Suprapubic skin (tissue), 4 donors: Measurements from ENCODE around the gene LMX1B. TPM values are rescaled to one million over a fixed set of nuclear protein-coding genes. Genes with fewer than 3 reads are reported as not detected.

ENCODE experiments used
- DNase-seq, 2 donors: peaks; one replicate each; pipeline ENCODE4 v3.0.0-alpha.2; 2019; ENCODE audit warnings: low spot score in 2 of 2
- H3K27ac ChIP-seq: fragments of 200-600 bp; sonication (generic); one replicate; pipeline ENCODE4 v1.5.1; 2019
- H3K27me3 ChIP-seq: fragments of 200-600 bp; sonication (generic); one replicate; pipeline ENCODE4 v1.5.1; 2019
- H3K36me3 ChIP-seq: fragments of 200-600 bp; sonication (generic); one replicate; pipeline ENCODE4 v1.5.1; 2019
- H3K4me1 ChIP-seq: fragments of 200-600 bp; sonication (generic); one replicate; pipeline ENCODE4 v1.5.1; 2019
- H3K4me3 ChIP-seq: fragments of 200-600 bp; sonication (generic); one replicate; pipeline ENCODE4 v1.5.1; 2019; ENCODE audit warnings: mild to moderate bottlenecking
- H3K9me3 ChIP-seq: fragments of 200-600 bp; sonication (generic); one replicate; pipeline ENCODE4 v1.5.1; 2019
- EP300 ChIP-seq: sonication (generic); formaldehyde crosslinking; IDR thresholded peaks from one replicate; pipeline ENCODE4 v1.6.1; 2017; ENCODE audit warnings: antibody characterized with exemption
- POLR2A ChIP-seq, 2 donors: fragments of 450-650 bp; IDR thresholded peaks; one replicate each; pipeline ENCODE4 v1.6.1; 2017; ENCODE audit warnings: antibody characterized with exemption in 2 of 2, mild to moderate bottlenecking in 2 of 2, moderate library complexity in 2 of 2
- POLR2AphosphoS5 ChIP-seq, 3 donors: sonication (generic); formaldehyde crosslinking; IDR thresholded peaks; one replicate each; pipeline ENCODE4 v1.6.1; 2017; ENCODE audit warnings: antibody characterized with exemption in 3 of 3
- WGBS: methylation state at CpG from one replicate; pipeline ENCODE4 v1.1.5; 2018; 5-methylcytosine and 5-hydroxymethylcytosine counted together
- total RNA-seq, 4 donors: library from RNA; depleted of rRNA; stranded (reverse); fragments of >200 nt; gene quantifications; one replicate each; pipeline ENCODE4 v1.1.0, GENCODE V29; 2016
- TF ChIP-seq, protein P1 (sequence below), 2 donors: fragments of 200-600 bp in 1 of 2; fragments of 450-650 bp in 1 of 2; sonication (generic) in 1 of 2; IDR thresholded peaks; one replicate each; pipeline ENCODE4 v1.5.1; 2016 to 2019; ENCODE audit warnings: antibody characterized with exemption in 2 of 2, mild to moderate bottlenecking in 1 of 2, moderate library complexity in 1 of 2

The LMX1B gene
- total RNA-seq, 4 donors from 2014 or later, result 2.4 to 7.8 (median 5.7) TPM

DNA sequence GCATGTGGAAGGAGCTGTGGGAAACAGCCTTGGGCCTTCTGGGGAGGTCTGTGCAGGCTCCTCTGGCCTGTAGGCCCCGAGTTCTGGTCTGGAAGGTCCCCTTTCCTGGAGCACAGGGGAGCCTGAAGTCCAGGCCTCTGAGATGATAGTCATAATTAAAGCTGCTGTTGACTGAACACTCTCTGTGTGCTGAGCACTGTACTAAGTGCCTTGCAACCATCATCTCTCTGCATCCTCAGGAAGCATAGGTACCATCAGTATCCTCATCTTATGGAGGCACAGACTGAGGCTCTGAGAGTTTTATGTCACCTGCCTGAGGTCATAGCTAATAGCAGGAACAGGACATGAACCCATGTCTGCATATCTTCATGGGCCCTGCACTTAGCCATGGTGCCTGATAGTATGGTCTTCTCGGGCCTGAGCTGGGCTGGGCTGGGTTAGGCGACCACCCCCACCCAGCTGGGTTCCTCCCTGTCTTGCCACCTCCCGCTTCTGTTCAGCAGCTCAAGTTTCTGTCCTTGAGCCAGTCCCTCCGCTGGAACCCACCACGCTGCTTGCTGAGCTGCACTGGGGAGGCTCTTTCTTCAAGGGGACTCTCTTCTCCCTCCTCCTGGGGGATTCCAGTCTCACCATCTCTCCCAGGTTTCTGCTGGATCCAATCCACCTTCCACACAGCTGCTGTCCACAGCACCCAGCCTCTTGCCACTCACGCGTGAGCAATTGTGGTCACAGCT lies 27.6 kb downstream of the LMX1B start:
- Histone ChIP-seq H3K4me1 (peaks cover 17% of the 10 kb centered on the region), H3K27ac (no peak overlapping the region), H3K4me3 (no peak overlapping the region), H3K9me3 (no peaks in the 10 kb centered on the region), H3K36me3 (no peaks in the 10 kb centered on the region), H3K27me3 (peaks cover 90% of the 10 kb centered on the region)
- DNase-seq, result no peak
- WGBS, result 88% methylated on average over 7 of the region's 8 CpGs
- TF ChIP-seq EP300 (no peak), POLR2AphosphoS5 (IDR thresholded peaks at IDR 0.05) (no peak), POLR2A (IDR thresholded peaks at IDR 0.05) (no peak)
- TF ChIP-seq, protein P1, sequence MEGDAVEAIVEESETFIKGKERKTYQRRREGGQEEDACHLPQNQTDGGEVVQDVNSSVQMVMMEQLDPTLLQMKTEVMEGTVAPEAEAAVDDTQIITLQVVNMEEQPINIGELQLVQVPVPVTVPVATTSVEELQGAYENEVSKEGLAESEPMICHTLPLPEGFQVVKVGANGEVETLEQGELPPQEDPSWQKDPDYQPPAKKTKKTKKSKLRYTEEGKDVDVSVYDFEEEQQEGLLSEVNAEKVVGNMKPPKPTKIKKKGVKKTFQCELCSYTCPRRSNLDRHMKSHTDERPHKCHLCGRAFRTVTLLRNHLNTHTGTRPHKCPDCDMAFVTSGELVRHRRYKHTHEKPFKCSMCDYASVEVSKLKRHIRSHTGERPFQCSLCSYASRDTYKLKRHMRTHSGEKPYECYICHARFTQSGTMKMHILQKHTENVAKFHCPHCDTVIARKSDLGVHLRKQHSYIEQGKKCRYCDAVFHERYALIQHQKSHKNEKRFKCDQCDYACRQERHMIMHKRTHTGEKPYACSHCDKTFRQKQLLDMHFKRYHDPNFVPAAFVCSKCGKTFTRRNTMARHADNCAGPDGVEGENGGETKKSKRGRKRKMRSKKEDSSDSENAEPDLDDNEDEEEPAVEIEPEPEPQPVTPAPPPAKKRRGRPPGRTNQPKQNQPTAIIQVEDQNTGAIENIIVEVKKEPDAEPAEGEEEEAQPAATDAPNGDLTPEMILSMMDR (IDR thresholded peaks at IDR 0.05), result no peak

DNA sequence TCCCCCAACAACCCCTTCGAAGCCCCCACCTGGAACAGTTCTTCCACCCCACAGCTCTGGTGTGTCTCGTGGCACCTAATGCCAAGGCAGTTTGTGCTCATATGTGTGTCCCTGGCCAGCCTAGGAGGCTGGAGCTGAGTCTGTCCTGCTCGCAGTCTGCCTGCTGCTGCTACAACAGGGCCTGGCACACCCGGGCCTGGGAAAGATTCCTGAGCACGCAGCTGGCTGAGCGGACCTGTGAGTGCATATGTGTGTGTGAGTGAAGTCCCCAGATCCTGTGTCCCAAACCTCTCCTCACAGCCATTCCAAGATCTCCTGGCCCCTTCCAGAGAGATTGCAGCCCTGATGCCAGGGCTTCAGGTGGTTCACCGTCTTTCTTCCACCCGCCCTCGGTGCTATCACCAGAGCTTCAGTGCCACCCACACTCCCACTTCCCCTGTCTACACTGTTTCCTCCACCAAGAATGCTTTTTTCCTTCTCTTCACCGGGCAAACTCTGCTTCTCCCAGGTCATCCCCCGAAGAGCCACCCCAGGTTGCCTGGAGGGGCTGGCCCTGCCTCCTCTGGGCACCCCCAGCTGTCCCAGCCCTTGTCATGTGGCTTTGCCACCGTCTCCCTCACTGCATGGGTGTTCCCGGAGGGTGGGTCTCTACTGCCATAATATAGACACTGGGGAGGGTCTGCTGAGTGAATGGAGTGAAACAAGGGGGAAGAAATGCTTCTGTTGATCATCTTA lies 28.4 kb downstream of the LMX1B start:
- H3K9me3 ChIP-seq, result no peaks in the 10 kb centered on the region
- TF ChIP-seq, protein P1 (IDR thresholded peaks at IDR 0.05), result no peak
- no peak for TF ChIP-seq POLR2A (IDR thresholded peaks at IDR 0.05)
- TF ChIP-seq EP300, result no peak
- TF ChIP-seq POLR2AphosphoS5 (IDR thresholded peaks at IDR 0.05), result no peak
- WGBS, result 76% methylated on average over 11 of the region's 13 CpGs
- H3K27me3 ChIP-seq, result peaks cover 85% of the 10 kb centered on the region
- H3K36me3 ChIP-seq, result no peaks in the 10 kb centered on the region
- H3K27ac ChIP-seq, result no peak overlapping the region
- H3K4me1 ChIP-seq, result peaks cover 11% of the 10 kb centered on the region
- no peak overlapping the region for H3K4me3 ChIP-seq
- no peak for DNase-seq

DNA sequence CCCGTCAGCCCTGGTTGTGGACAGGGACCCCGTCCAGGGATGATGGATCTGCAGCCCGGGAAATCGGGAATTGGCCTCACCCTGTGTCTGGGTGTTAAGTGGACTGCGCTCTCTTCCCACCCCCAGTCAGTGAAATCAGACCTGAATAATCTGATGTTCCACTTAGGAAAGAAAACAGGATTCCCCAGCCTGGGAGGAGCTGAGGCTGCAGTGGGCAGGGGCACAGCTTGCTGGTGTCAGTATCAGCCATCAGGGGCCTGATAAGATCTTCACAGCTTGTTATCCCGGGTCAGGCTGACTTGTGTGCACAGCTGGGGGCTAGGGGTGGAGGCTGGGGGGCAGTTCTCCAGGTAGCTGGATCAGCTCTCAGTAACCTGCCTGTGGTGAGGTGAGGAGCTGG lies 29.1 kb downstream of the LMX1B start:
- WGBS, result 45% methylated on average over 6 of the region's 6 CpGs
- TF ChIP-seq POLR2A (IDR thresholded peaks at IDR 0.05), result no peak
- TF ChIP-seq EP300, result no peak
- no peak overlapping the region for H3K27ac ChIP-seq
- H3K4me3 ChIP-seq, result no peak overlapping the region
- no peak for DNase-seq
- H3K36me3 ChIP-seq, result no peaks in the 10 kb centered on the region
- H3K27me3 ChIP-seq, result peaks cover 84% of the 10 kb centered on the region
- no peaks in the 10 kb centered on the region for H3K9me3 ChIP-seq
- H3K4me1 ChIP-seq, result peaks cover 11% of the 10 kb centered on the region

DNA sequence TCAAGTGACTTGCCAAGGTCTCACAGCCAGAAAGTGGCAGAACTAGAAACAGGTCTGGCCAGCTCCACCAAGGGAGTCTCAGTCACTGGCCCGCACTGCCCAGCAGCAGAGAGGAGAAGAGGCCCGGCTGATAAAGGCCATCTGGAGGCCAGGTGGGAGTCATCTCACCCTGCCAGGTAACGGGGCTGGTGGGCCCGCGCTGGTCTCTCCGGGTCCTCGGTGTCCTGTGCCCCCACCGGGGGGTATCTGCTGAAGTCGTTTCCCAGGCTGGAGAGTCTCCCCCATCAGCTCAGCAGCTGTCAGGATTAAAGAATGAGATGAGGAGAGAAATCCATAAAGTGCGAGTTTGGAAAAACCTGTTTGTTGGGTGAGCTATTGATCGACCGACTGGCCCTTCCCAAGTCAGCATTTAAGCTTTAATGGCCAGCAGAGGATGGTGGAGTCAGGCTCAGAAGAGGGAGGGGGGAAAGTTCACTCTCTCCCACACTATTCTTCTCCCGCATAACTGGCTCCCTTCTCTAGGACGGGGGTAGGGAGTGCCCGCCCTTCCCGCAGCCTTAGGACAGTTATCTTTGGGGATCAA lies 30.3 kb downstream of the LMX1B start:
- H3K27ac ChIP-seq, result no peak overlapping the region
- DNase-seq, result no peak
- peaks cover 82% of the 10 kb centered on the region for H3K27me3 ChIP-seq
- H3K4me3 ChIP-seq, result no peak overlapping the region
- TF ChIP-seq POLR2A (IDR thresholded peaks at IDR 0.05) (no peak), EP300 (no peak), POLR2AphosphoS5 (IDR thresholded peaks at IDR 0.05) (no peak)
- TF ChIP-seq, protein P1 (IDR thresholded peaks at IDR 0.05), result no peak
- H3K36me3 ChIP-seq, result no peaks in the 10 kb centered on the region
- 38% methylated on average over 13 of the region's 16 CpGs for WGBS
- no peaks in the 10 kb centered on the region for H3K9me3 ChIP-seq
- H3K4me1 ChIP-seq, result peaks cover 1% of the 10 kb centered on the region

GRCh38 chr9:126646162-126646561 lies 32.4 kb downstream of the LMX1B start:
- TF ChIP-seq, protein P1 (IDR thresholded peaks at IDR 0.05), result no peak
- TF ChIP-seq POLR2AphosphoS5 (IDR thresholded peaks at IDR 0.05), result no peak
- DNase-seq, result no peak
- H3K36me3 ChIP-seq, result no peaks in the 10 kb centered on the region
- no peak overlapping the region for H3K27ac ChIP-seq
- 74% methylated on average over 4 of the region's 4 CpGs for WGBS
- H3K27me3 ChIP-seq, result peaks cover 76% of the 10 kb centered on the region
- no peak overlapping the region for H3K4me3 ChIP-seq
- H3K4me1 ChIP-seq, result peaks cover 7% of the 10 kb centered on the region
- H3K9me3 ChIP-seq, result no peaks in the 10 kb centered on the region
